Measurements from ENCODE around the gene NOS2. TPM values are rescaled to one million over a fixed set of nuclear protein-coding genes. Genes with fewer than 3 reads are reported as not detected.

Gene NOS2
- not detected in 2 replicates for total RNA-seq

DNA sequence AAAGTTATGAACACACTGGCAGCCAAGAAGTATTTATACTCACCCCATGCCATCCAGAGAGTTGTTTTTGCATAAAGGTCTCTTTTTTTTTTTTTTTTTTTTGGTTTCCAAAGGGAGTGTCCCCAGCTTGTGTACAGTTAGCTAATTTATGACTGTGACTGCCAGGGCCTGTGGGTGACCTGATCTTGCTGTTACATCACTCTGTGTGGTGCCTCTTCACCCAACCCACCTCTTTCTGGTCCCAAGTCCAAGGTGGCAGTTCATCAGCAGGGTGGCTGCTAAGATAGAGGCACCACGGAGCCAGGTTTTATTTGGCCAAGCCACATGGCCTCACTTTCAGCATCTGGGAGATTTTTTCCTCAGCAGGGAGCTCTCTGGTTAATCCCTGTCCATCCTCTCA lies at the start of gene NOS2:
TSS of gene NOS2 (minus strand) at position 8 of the 400 bp plus-strand sequence. CDS start 1,720 bp downstream, outside the sequence.

Other genes with a start within 250 kb of the NOS2 start
- 0.34 and 1.5 TPM in 2 replicates for gene LGALS9, start 169.3 kb downstream of the NOS2 start, total RNA-seq
- 1.9 and 2.4 TPM in 2 replicates for gene LYRM9, start 92.8 kb upstream of the NOS2 start, total RNA-seq
- 14.0 and 19.8 TPM in 2 replicates for gene NLK, start 242.1 kb upstream of the NOS2 start, total RNA-seq